Esophagus muscularis mucosa (tissue), 4 donors: ENCODE measurements around the gene DDX56. TPM values are rescaled to one million over a fixed set of nuclear protein-coding genes. Genes with fewer than 3 reads are reported as not detected.

ENCODE experiments used
- DNase-seq: peaks from one replicate; pipeline ENCODE4 v3.0.0-alpha.2; 2017; ENCODE audit errors: extremely low spot score
- H3K27ac ChIP-seq, 4 donors: fragments of 200-600 bp; sonication (generic); replicated peaks in 1 of 4; 1 replicate in 3 of 4; 2 replicates in 1 of 4; pipeline ENCODE4 v1.5.1; 2016 to 2019; ENCODE audit warnings: mild to moderate bottlenecking in 1 of 4
- H3K27me3 ChIP-seq, 4 donors: fragments of 200-600 bp; sonication (generic); one replicate each; pipeline versions ENCODE4 v1.5.1 to v1.6.0; 2016 to 2019
- H3K36me3 ChIP-seq, 4 donors: fragments of 200-600 bp; sonication (generic); one replicate each; pipeline ENCODE4 v1.5.1; 2016 to 2019
- H3K4me1 ChIP-seq, 4 donors: fragments of 200-600 bp; sonication (generic); one replicate each; pipeline ENCODE4 v1.5.1; 2016 to 2019
- H3K4me3 ChIP-seq, 4 donors: fragments of 200-600 bp; sonication (generic); 1 replicate in 2 of 4; 2 replicates in 2 of 4; pipeline ENCODE4 v1.5.1; 2016 to 2019; ENCODE audit warnings: mild to moderate bottlenecking in 4 of 4, moderate library complexity in 1 of 4
- H3K9me3 ChIP-seq, 4 donors: fragments of 200-600 bp; sonication (generic); 1 replicate in 3 of 4; 2 replicates in 1 of 4; pipeline ENCODE4 v1.5.1; 2016 to 2019
- EP300 ChIP-seq: sonication (generic); formaldehyde crosslinking; IDR thresholded peaks from one replicate; pipeline ENCODE4 v1.6.1; 2017; ENCODE audit warnings: antibody characterized with exemption
- POLR2A ChIP-seq: fragments of 450-650 bp; IDR thresholded peaks from one replicate; pipeline ENCODE4 v1.6.1; 2017; ENCODE audit warnings: antibody characterized with exemption, moderate library complexity, mild to moderate bottlenecking, low read depth
- POLR2AphosphoS5 ChIP-seq, 2 donors: sonication (generic); formaldehyde crosslinking; IDR thresholded peaks; one replicate each; pipeline ENCODE4 v1.6.1; 2017; ENCODE audit warnings: antibody characterized with exemption in 2 of 2
- WGBS: methylation state at CpG from one replicate; pipeline ENCODE4 v1.1.5; 2018; 5-methylcytosine and 5-hydroxymethylcytosine counted together
- intact Hi-C: fragments of 100-400 bp; cut with DNase I; formaldehyde crosslinking; loops from one replicate; pipeline ENCODE4 v1.15.1; 2023
- total RNA-seq, 4 donors: library from RNA; depleted of rRNA; stranded (reverse); fragments of >200 nt; gene quantifications; one replicate each; pipeline versions ENCODE4 v1.1.0 to v1.2.1, GENCODE V29; 2016
- TF ChIP-seq, protein P1 (sequence below), 3 experiments: fragments of 200-600 bp in 2 of 3; fragments of 450-650 bp in 1 of 3; sonication (generic) in 2 of 3; IDR thresholded peaks; one replicate each; pipeline ENCODE4 v1.5.1; 2017 to 2019; ENCODE audit warnings: antibody characterized with exemption in 3 of 3, mild to moderate bottlenecking in 2 of 3, moderate library complexity in 1 of 3

The DDX56 gene
- total RNA-seq, 4 donors from 2014 or later, result 35.3 to 54.2 (median 49.4) TPM

DNA sequence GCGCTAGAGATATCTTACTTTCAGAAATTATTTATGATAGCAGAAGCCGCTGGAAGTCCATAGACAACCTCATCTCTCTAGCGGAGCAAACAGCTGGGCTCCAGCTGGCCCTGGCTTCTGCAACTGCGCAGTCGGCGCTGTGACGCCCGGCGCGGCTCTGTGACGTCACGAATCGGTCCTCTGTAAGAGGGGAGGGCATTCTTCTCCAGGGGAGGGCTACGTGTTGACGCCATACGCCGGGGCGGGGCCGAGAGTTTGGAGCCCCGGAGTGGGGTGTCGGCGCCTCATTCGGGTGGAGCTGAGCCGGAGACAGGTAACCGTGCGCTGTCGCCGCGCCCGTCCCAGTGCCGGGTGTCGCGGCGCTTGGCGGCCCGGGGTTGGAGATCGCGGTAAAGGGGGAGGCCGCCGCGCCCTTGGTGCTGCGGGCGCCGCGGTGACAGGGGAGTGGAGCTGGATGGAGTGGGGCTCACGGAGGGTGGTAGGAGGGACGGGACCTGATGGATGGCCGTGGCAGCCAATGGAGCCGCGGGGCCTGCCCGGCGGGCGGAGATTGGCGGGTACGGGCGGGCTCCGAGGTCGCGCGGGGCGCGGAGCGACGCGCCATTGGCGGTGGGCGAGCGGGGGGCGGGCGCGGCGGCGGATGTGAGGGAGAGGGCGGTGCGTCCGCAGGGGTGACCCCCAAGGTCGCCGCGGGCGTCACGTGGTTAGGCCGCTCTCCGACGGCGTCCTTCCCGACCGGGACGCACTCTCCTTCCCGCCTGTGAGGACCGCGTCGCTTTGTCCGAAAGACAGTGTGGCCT lies 32.8 kb upstream of the DDX56 start, which contains the start of gene OGDH:
Gene OGDH, plus strand, starts transcription at position 287 of the 800 bp plus-strand sequence. CDS start 17,717 bp downstream, outside the sequence.
- no peaks in the 10 kb centered on the region for H3K27me3 ChIP-seq
- TF ChIP-seq, protein P1, sequence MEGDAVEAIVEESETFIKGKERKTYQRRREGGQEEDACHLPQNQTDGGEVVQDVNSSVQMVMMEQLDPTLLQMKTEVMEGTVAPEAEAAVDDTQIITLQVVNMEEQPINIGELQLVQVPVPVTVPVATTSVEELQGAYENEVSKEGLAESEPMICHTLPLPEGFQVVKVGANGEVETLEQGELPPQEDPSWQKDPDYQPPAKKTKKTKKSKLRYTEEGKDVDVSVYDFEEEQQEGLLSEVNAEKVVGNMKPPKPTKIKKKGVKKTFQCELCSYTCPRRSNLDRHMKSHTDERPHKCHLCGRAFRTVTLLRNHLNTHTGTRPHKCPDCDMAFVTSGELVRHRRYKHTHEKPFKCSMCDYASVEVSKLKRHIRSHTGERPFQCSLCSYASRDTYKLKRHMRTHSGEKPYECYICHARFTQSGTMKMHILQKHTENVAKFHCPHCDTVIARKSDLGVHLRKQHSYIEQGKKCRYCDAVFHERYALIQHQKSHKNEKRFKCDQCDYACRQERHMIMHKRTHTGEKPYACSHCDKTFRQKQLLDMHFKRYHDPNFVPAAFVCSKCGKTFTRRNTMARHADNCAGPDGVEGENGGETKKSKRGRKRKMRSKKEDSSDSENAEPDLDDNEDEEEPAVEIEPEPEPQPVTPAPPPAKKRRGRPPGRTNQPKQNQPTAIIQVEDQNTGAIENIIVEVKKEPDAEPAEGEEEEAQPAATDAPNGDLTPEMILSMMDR (IDR thresholded peaks at IDR 0.05), result no peak
- TF ChIP-seq EP300 (peak; percentile 74), POLR2A (peak; percentile 84), POLR2AphosphoS5 (IDR thresholded peaks at IDR 0.05) (peak; percentile 99 to 100)
- peak; percentile 100 for DNase-seq
- intact Hi-C loops, result loop anchor here (2.0 kb wide), 1 partner anchor 142 kb away; the partner anchor contains the start of gene ZMIZ2
- no peaks in the 10 kb centered on the region for H3K9me3 ChIP-seq
- peaks cover 25 to 42% (median 36%) of the 10 kb centered on the region in 4 donors for H3K4me1 ChIP-seq
- H3K36me3 ChIP-seq, result peaks cover 0 to 4% (median 0%) of the 10 kb centered on the region in 4 donors
- 1% methylated on average over 32 of the region's 93 CpGs for WGBS
- peak within 1 kb of the TSS; percentile 95 to 99 (median 98) for H3K27ac ChIP-seq
- H3K4me3 ChIP-seq, result peak within 1 kb of the TSS; percentile 77 to 86 (median 82)

DNA sequence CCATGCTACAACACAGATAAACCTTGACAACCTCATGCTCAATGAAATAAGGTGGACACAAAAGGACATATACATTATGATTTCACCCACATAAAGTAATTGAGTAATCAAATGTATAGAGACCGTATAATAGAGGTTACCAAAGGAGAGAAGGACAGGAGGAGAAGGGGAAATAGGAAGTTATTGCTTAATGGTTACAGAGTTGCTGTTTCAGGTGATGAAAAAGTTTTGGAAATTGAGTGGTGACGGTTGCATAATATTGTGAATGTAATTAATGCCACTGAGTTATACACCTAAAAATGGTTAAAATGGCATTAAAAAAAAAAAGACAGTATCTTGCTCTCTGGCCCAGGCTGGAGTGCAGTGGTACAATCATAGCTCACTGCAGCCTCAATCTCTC lies 31.2 kb upstream of the DDX56 start:
- no peak for DNase-seq
- 70% methylated on average over 2 of the region's 2 CpGs for WGBS
- H3K36me3 ChIP-seq, result peaks cover 0 to 4% (median 0%) of the 10 kb centered on the region in 4 donors
- H3K4me3 ChIP-seq, result no peak overlapping the region
- peaks cover 25 to 38% (median 34%) of the 10 kb centered on the region in 4 donors for H3K4me1 ChIP-seq
- TF ChIP-seq POLR2AphosphoS5 (IDR thresholded peaks at IDR 0.05) (no peak), EP300 (no peak), POLR2A (no peak)
- TF ChIP-seq, protein P1 (IDR thresholded peaks at IDR 0.05), result no peak
- intact Hi-C loops, result no loop called here
- no peaks in the 10 kb centered on the region for H3K9me3 ChIP-seq
- H3K27ac ChIP-seq, result peak overlapping the region in 1 of 4 donors; percentile 98
- no peaks in the 10 kb centered on the region for H3K27me3 ChIP-seq

DNA sequence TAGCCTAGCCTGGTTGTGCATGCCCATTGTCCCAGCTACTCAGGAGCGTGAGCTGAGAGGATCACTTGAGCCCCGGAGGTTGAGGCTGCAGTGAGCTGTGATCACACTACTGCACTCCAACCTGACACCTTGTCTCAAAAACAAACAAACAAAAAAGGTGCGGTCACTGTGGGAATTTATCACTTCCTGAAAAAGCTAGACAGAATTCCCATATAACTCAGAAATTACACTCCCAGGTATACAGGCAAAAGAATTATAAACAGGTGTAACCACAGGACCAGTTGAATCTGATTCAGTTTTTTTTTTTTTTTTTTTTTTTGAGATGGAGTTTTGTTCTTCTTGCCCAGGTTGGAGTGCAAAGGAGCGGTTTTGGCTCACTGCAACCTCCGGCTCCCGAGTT lies 29.5 kb upstream of the DDX56 start:
- no peak overlapping the region for H3K4me3 ChIP-seq
- H3K36me3 ChIP-seq, result peaks cover 0 to 4% (median 0%) of the 10 kb centered on the region in 4 donors
- no peak for DNase-seq
- WGBS, result 72% methylated on average over 6 of the region's 6 CpGs
- no peaks in the 10 kb centered on the region for H3K27me3 ChIP-seq
- no peaks in the 10 kb centered on the region for H3K9me3 ChIP-seq
- H3K27ac ChIP-seq, result no peak overlapping the region
- TF ChIP-seq EP300, result no peak
- TF ChIP-seq, protein P1 (IDR thresholded peaks at IDR 0.05), result no peak
- TF ChIP-seq POLR2A, result no peak
- no peak for TF ChIP-seq POLR2AphosphoS5 (IDR thresholded peaks at IDR 0.05)
- peaks cover 12 to 21% (median 19%) of the 10 kb centered on the region in 4 donors for H3K4me1 ChIP-seq
- intact Hi-C loops, result no loop called here

DNA sequence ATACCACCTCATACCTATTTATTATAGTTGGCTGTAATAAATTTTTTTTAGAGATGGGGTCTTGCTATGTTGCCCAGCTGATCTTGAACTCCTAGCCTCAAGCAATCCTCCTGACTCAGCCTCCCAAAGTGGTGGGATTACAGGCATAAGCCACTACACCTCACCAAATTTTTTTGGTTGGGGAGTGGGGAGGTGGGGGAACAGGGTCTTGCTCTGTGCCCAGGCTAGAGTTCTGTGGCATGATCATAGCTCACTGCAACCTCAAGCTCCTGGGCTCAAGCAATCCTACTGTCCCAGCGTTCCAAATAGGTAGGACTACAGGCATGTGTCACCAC lies 28.8 kb upstream of the DDX56 start:
- Histone ChIP-seq H3K27ac (no peak overlapping the region), H3K9me3 (no peaks in the 10 kb centered on the region), H3K4me1 (peaks cover 6 to 14% (median 12%) of the 10 kb centered on the region in 4 donors), H3K27me3 (no peaks in the 10 kb centered on the region), H3K4me3 (no peak overlapping the region), H3K36me3 (no peaks in the 10 kb centered on the region)
- intact Hi-C loops, result no loop called here
- TF ChIP-seq POLR2AphosphoS5 (IDR thresholded peaks at IDR 0.05) (no peak), POLR2A (no peak), EP300 (no peak)
- TF ChIP-seq, protein P1 (IDR thresholded peaks at IDR 0.05), result no peak
- DNase-seq, result no peak
- 88% methylated on average over 1 of the region's 1 CpG for WGBS
